ENCODE results near the gene PARP12.
A peak's percentile ranks its signal among the peaks of the same experiment; 100 is the strongest.

PARP12 gene

GRCh38 chr7:140062118-140062527 lies 628 bp downstream of the PARP12 start:
- peak overlapping the region; percentile 83 to 96 (median 91) for H3K4me2 ChIP-seq
- H3K4me3 ChIP-seq = peak overlapping the region; percentile 78 to 96 (median 86)
- peak overlapping the region; percentile 82 to 95 (median 91) for H3K9ac ChIP-seq
- peaks cover 0 to 15% (median 9%) of the 10 kb centered on the region in 11 experiments; a peak in 19 of 22 replicates for H3K36me3 ChIP-seq
- no peaks in the 10 kb centered on the region for H3K27me3 ChIP-seq
- peaks cover 15 to 26% (median 20%) of the 10 kb centered on the region in 11 experiments for H3K9me3 ChIP-seq (replicated peaks in 1 of 11)
- no peak for TF ChIP-seq Cebpa-rat (IDR thresholded peaks at IDR 0.05)
- peaks cover 0 to 47% (median 29%) of the 10 kb centered on the region in 11 experiments; a peak in 16 of 22 replicates for H4K20me1 ChIP-seq
- H3K27ac ChIP-seq = peak overlapping the region; percentile 84 to 95 (median 91)
- peaks cover 21 to 50% (median 34%) of the 10 kb centered on the region in 10 experiments for H3K4me1 ChIP-seq

GRCh38 chr7:140061607-140061930 lies 1.2 kb downstream of the PARP12 start:
- H3K4me1 ChIP-seq = peaks cover 21 to 56% (median 34%) of the 10 kb centered on the region in 10 experiments

GRCh38 chr7:140060788-140061606 lies 1.8 kb downstream of the PARP12 start:
- TF ChIP-seq Cebpa-rat (IDR thresholded peaks at IDR 0.05) = no peak
- peaks cover 5 to 25% (median 19%) of the 10 kb centered on the region in 11 experiments; a peak in 21 of 22 replicates for H3K36me3 ChIP-seq
- H3K4me1 ChIP-seq = peaks cover 21 to 60% (median 34%) of the 10 kb centered on the region in 10 experiments
- H3K27ac ChIP-seq = peak overlapping the region in 3 of 11 experiments; percentile 89 to 91 (median 90); a peak in 2 of 22 replicates
- no peaks in the 10 kb centered on the region for H3K27me3 ChIP-seq
- H4K20me1 ChIP-seq = peaks cover 0 to 58% (median 29%) of the 10 kb centered on the region in 11 experiments; a peak in 16 of 22 replicates
- H3K9me3 ChIP-seq (replicated peaks in 1 of 11) = peaks cover 4 to 14% (median 8%) of the 10 kb centered on the region in 11 experiments; a peak in 21 of 22 replicates
- H3K4me2 ChIP-seq = peak overlapping the region; percentile 83 to 96 (median 91)
- peak overlapping the region; percentile 78 to 96 (median 86); a peak in 17 of 20 replicates for H3K4me3 ChIP-seq
- H3K9ac ChIP-seq = peak overlapping the region; percentile 82 to 95 (median 91); a peak in 15 of 22 replicates

More at GRCh38 chr7:140061607-140061930, 1.2 kb downstream of the PARP12 start:
- peak overlapping the region; percentile 83 to 96 (median 91) for H3K4me2 ChIP-seq
- peak overlapping the region; percentile 78 to 96 (median 86) for H3K4me3 ChIP-seq
- peaks cover 10 to 20% (median 14%) of the 10 kb centered on the region in 11 experiments for H3K9me3 ChIP-seq (replicated peaks in 1 of 11)
- peaks cover 0 to 52% (median 29%) of the 10 kb centered on the region in 11 experiments; a peak in 16 of 22 replicates for H4K20me1 ChIP-seq
- no peak for TF ChIP-seq Cebpa-rat (IDR thresholded peaks at IDR 0.05)
- no peaks in the 10 kb centered on the region for H3K27me3 ChIP-seq
- H3K36me3 ChIP-seq = peaks cover under 1 to 19% (median 14%) of the 10 kb centered on the region in 11 experiments; a peak in 20 of 22 replicates
- H3K27ac ChIP-seq = peak overlapping the region; percentile 84 to 95 (median 91); a peak in 21 of 22 replicates
- H3K9ac ChIP-seq = peak overlapping the region; percentile 82 to 95 (median 91)

GRCh38 chr7:140060243-140060630 lies 2.5 kb downstream of the PARP12 start:
- Histone ChIP-seq H3K4me3 (peak overlapping the region in 2 of 10 experiments; percentile 83 to 96; a peak in 1 of 20 replicates), H3K4me1 (peaks cover 21 to 66% (median 34%) of the 10 kb centered on the region in 10 experiments), H3K36me3 (peaks cover 12 to 33% (median 27%) of the 10 kb centered on the region in 11 experiments; a peak in 21 of 22 replicates), H3K27me3 (no peaks in the 10 kb centered on the region), H4K20me1 (peaks cover 0 to 66% (median 29%) of the 10 kb centered on the region in 11 experiments; a peak in 16 of 22 replicates), H3K4me2 (peak overlapping the region; percentile 83 to 96 (median 91); a peak in 21 of 22 replicates), H3K27ac (no peak overlapping the region), H3K9me3 (replicated peaks in 1 of 11) (peaks cover 0 to 7% (median under 1%) of the 10 kb centered on the region in 11 experiments; a peak in 8 of 22 replicates), H3K9ac (peak overlapping the region in 1 of 11 experiments; percentile 13; a peak in 1 of 22 replicates)
- no peak for TF ChIP-seq Cebpa-rat (IDR thresholded peaks at IDR 0.05)

GRCh38 chr7:140059273-140060242 lies 3.2 kb downstream of the PARP12 start:
- peak overlapping the region in 1 of 11 experiments; percentile 13; a peak in 1 of 22 replicates for H3K9ac ChIP-seq
- no peak for TF ChIP-seq Cebpa-rat (IDR thresholded peaks at IDR 0.05)

GRCh38 chr7:140058517-140058916 lies 4.2 kb downstream of the PARP12 start:
- no peak overlapping the region for H3K4me3 ChIP-seq
- peaks cover 25 to 82% (median 42%) of the 10 kb centered on the region in 10 experiments for H3K4me1 ChIP-seq
- H3K36me3 ChIP-seq = peaks cover 30 to 48% (median 42%) of the 10 kb centered on the region in 11 experiments
- no peaks in the 10 kb centered on the region for H3K27me3 ChIP-seq
- H3K9ac ChIP-seq = no peak overlapping the region
- TF ChIP-seq Cebpa-rat (IDR thresholded peaks at IDR 0.05) = no peak
- peak overlapping the region in 2 of 11 experiments; percentile 93 to 94; a peak in 3 of 22 replicates for H3K4me2 ChIP-seq
- H4K20me1 ChIP-seq = peaks cover 6 to 80% (median 32%) of the 10 kb centered on the region in 11 experiments; a peak in 17 of 22 replicates
- H3K9me3 ChIP-seq (replicated peaks in 1 of 11) = no peaks in the 10 kb centered on the region
- H3K27ac ChIP-seq = no peak overlapping the region; a peak in 1 of 22 replicates

More at GRCh38 chr7:140059273-140060242, 3.2 kb downstream of the PARP12 start:
- Histone ChIP-seq H3K4me1 (peaks cover 22 to 71% (median 35%) of the 10 kb centered on the region in 10 experiments), H3K27ac (no peak overlapping the region), H3K9me3 (replicated peaks in 1 of 11) (no peaks in the 10 kb centered on the region), H3K27me3 (no peaks in the 10 kb centered on the region), H4K20me1 (peaks cover under 1 to 72% (median 29%) of the 10 kb centered on the region in 11 experiments; a peak in 17 of 22 replicates), H3K36me3 (peaks cover 19 to 38% (median 33%) of the 10 kb centered on the region in 11 experiments), H3K4me2 (peak overlapping the region in 10 of 11 experiments; percentile 83 to 96 (median 92); a peak in 15 of 22 replicates), H3K4me3 (no peak overlapping the region)

GRCh38 chr7:140057143-140057535 lies 5.6 kb downstream of the PARP12 start:
- Histone ChIP-seq H3K36me3 (peaks cover 35 to 61% (median 53%) of the 10 kb centered on the region in 11 experiments), H3K4me2 (peak overlapping the region in 3 of 11 experiments; percentile 28 to 94 (median 93); a peak in 6 of 22 replicates), H3K27me3 (no peaks in the 10 kb centered on the region)

More at GRCh38 chr7:140057143-140057535, 5.6 kb downstream of the PARP12 start:
- H3K9ac ChIP-seq = peak overlapping the region in 2 of 11 experiments; percentile 27 to 30; a peak in 1 of 22 replicates
- peaks cover 25 to 83% (median 38%) of the 10 kb centered on the region in 10 experiments for H3K4me1 ChIP-seq
- no peaks in the 10 kb centered on the region for H3K9me3 ChIP-seq (replicated peaks in 1 of 11)
- TF ChIP-seq Cebpa-rat (IDR thresholded peaks at IDR 0.05) = no peak
- H3K27ac ChIP-seq = peak overlapping the region in 3 of 11 experiments; percentile 44 to 63 (median 55); a peak in 4 of 22 replicates
- H3K4me3 ChIP-seq = no peak overlapping the region
- peaks cover 6 to 86% (median 32%) of the 10 kb centered on the region in 11 experiments; a peak in 17 of 22 replicates for H4K20me1 ChIP-seq

All from BLaER1 treated with 17β-estradiol and CSF1 and Interleukin-3, amounts not matched to agents 10 nM and 100 nM (cell line).